Activated effector memory CD4-positive, alpha-beta T cell treated with anti-CD3 and anti-CD28 coated beads, Interleukin-2, amount 50 U/mL, for 16 hours (primary cell): ENCODE results near the gene EGFR.

Source experiments
- DNase-seq: peaks from one replicate; pipeline ENCODE4 v3.0.0-alpha.2; 2020

The EGFR gene

GRCh38 chr7:55043691-55044370 is 25.0 kb downstream of the EGFR start:
- DNase-seq: no peak

- DNase-seq: no peak
These were observed 25.5 kb downstream of the EGFR start for GRCh38 chr7:55044371-55044717.

GRCh38 chr7:55044791-55045190 is 26.0 kb downstream of the EGFR start:
- no peak for DNase-seq

- DNase-seq: no peak
These were observed 27.9 kb downstream of the EGFR start for GRCh38 chr7:55046582-55047342.

GRCh38 chr7:55048221-55048859 is 29.5 kb downstream of the EGFR start:
- DNase-seq: no peak

- DNase-seq: no peak
These were observed 31.5 kb downstream of the EGFR start for GRCh38 chr7:55050281-55050680.

- no peak for DNase-seq
These were observed 33.3 kb downstream of the EGFR start for GRCh38 chr7:55052081-55052480.

- DNase-seq: no peak
These were observed 34.1 kb downstream of the EGFR start for GRCh38 chr7:55052741-55053427.

GRCh38 chr7:55053651-55054571 is 35.1 kb downstream of the EGFR start:
- DNase-seq: no peak

GRCh38 chr7:55054758-55055157 is 35.9 kb downstream of the EGFR start:
- no peak for DNase-seq

- DNase-seq: no peak
These were observed 36.7 kb downstream of the EGFR start for GRCh38 chr7:55055479-55055878.

- DNase-seq: no peak
These were observed 37.3 kb downstream of the EGFR start for GRCh38 chr7:55056068-55056467.

GRCh38 chr7:55056577-55057480 is 38.0 kb downstream of the EGFR start:
- no peak for DNase-seq

- no peak for DNase-seq
These were observed 39.5 kb downstream of the EGFR start for GRCh38 chr7:55058314-55058713.

- no peak for DNase-seq
These were observed 40.2 kb downstream of the EGFR start for GRCh38 chr7:55059021-55059420.

GRCh38 chr7:55060085-55060484 is 41.3 kb downstream of the EGFR start:
- no peak for DNase-seq

GRCh38 chr7:55060636-55061022 is 41.8 kb downstream of the EGFR start:
- DNase-seq: no peak

GRCh38 chr7:55061726-55062499 is 43.1 kb downstream of the EGFR start:
- no peak for DNase-seq

- no peak for DNase-seq
These were observed 44.2 kb downstream of the EGFR start for GRCh38 chr7:55063061-55063460.

GRCh38 chr7:55063633-55064032 is 44.8 kb downstream of the EGFR start:
- no peak for DNase-seq

- no peak for DNase-seq
These were observed 46.3 kb downstream of the EGFR start for GRCh38 chr7:55065079-55065478.
